HepG2 (cell line): Measurements from ENCODE around the gene NUP85. TPM values are rescaled to one million over a fixed set of nuclear protein-coding genes. Genes with fewer than 3 reads are reported as not detected.

ENCODE experiments used
- ATF3 ChIP-seq: sonication (generic); formaldehyde crosslinking; IDR thresholded peaks from 2 replicates; pipeline ENCODE4 v1.4.0; 2020; ENCODE audit warnings: missing genetic modification reagents
- CAMTA2 ChIP-seq: sonication (generic); formaldehyde crosslinking; IDR thresholded peaks from 2 replicates; pipeline ENCODE4 v1.4.0; 2020; ENCODE audit warnings: mild to moderate bottlenecking, missing genetic modification reagents, borderline replicate concordance
- CENPT ChIP-seq: sonication (generic); formaldehyde crosslinking; IDR thresholded peaks from 2 replicates; pipeline ENCODE4 v1.8.0; 2022; ENCODE audit warnings: low read depth, mild to moderate bottlenecking, moderate library complexity, missing genetic modification reagents
- ETV6 ChIP-seq: sonication (generic); formaldehyde crosslinking; conservative IDR thresholded peaks from 2 replicates; pipeline ENCODE4 v1.4.0; 2020; ENCODE audit warnings: missing genetic modification reagents
- HNF4G ChIP-seq, 2 experiments: sonication (generic) in 1 of 2; formaldehyde crosslinking in 1 of 2; IDR thresholded peaks; 2 replicates each; pipeline versions ENCODE4 v1.4.0 to v1.6.1; 2011 to 2020; ENCODE audit warnings: borderline replicate concordance in 2 of 2, low read depth in 2 of 2, mild to moderate bottlenecking in 2 of 2, low read length in 1 of 2, missing genetic modification reagents in 1 of 2, moderate library complexity in 1 of 2
- HNRNPLL ChIP-seq: fragments of 200-400 bp; formaldehyde crosslinking; IDR thresholded peaks from 2 replicates; pipeline ENCODE4 v1.6.1; 2017; ENCODE audit warnings: mild to moderate bottlenecking, low read depth, low read length; ENCODE audit not compliant: poor library complexity, severe bottlenecking
- IKZF5 ChIP-seq: IDR thresholded peaks from 2 replicates; pipeline ENCODE4 v1.6.1; 2018; ENCODE audit warnings: missing genetic modification reagents, mild to moderate bottlenecking, missing compliant biosample characterization
- NKX3-1 ChIP-seq: sonication (generic); formaldehyde crosslinking; IDR thresholded peaks from 2 replicates; pipeline ENCODE4 v1.5.0; 2020; ENCODE audit warnings: missing genetic modification reagents
- PATZ1 ChIP-seq: sonication (generic); formaldehyde crosslinking; IDR thresholded peaks from 2 replicates; pipeline ENCODE4 v1.4.0; 2020; ENCODE audit warnings: missing genetic modification reagents
- POLR2A ChIP-seq, 2 experiments: IDR thresholded peaks; 2 replicates each; pipeline ENCODE4 v1.6.1; 2011; ENCODE audit warnings: low read depth in 2 of 2, low read length in 2 of 2, mild to moderate bottlenecking in 1 of 2, moderate library complexity in 1 of 2; ENCODE audit not compliant: insufficient read depth in 1 of 2
- RAD51 ChIP-seq: fragments of 450-650 bp; IDR thresholded peaks from 2 replicates; pipeline ENCODE4 v1.6.1; 2016; ENCODE audit warnings: borderline replicate concordance
- RFXANK ChIP-seq: IDR thresholded peaks from 2 replicates; pipeline ENCODE4 v1.6.1; 2016
- SATB2 ChIP-seq: sonication (generic); formaldehyde crosslinking; IDR thresholded peaks from 2 replicates; pipeline ENCODE4 v1.5.0; 2020; ENCODE audit warnings: missing genetic modification reagents
- SIN3B ChIP-seq: fragments of 150-350 bp; IDR thresholded peaks from 2 replicates; pipeline ENCODE4 v1.6.1; 2014; ENCODE audit warnings: low read length
- SNAI1 ChIP-seq: sonication (generic); formaldehyde crosslinking; IDR thresholded peaks from 2 replicates; pipeline ENCODE4 v1.5.0; 2020; ENCODE audit warnings: mild to moderate bottlenecking, missing genetic modification reagents, borderline replicate concordance
- SNAPC2 ChIP-seq: sonication (generic); formaldehyde crosslinking; IDR thresholded peaks from 2 replicates; pipeline ENCODE4 v1.8.1; 2022; ENCODE audit warnings: mild to moderate bottlenecking, missing genetic modification reagents
- SRY ChIP-seq: sonication (generic); formaldehyde crosslinking; IDR thresholded peaks from 2 replicates; pipeline ENCODE4 v1.8.0; 2022; ENCODE audit warnings: mild to moderate bottlenecking, missing genetic modification reagents
- TARDBP ChIP-seq: sonication (generic); formaldehyde crosslinking; IDR thresholded peaks from 2 replicates; pipeline ENCODE4 v1.8.0; 2022; ENCODE audit warnings: mild to moderate bottlenecking, missing genetic modification reagents
- ZBTB46 ChIP-seq: sonication (generic); formaldehyde crosslinking; IDR thresholded peaks from 2 replicates; pipeline ENCODE4 v1.4.0; 2020; ENCODE audit warnings: mild to moderate bottlenecking, missing genetic modification reagents, borderline replicate concordance
- ZMAT3 ChIP-seq: sonication (generic); formaldehyde crosslinking; conservative IDR thresholded peaks from 2 replicates; pipeline ENCODE4 v1.7.0; 2021; ENCODE audit warnings: missing genetic modification reagents
- ZNF205 ChIP-seq: IDR thresholded peaks from 2 replicates; pipeline ENCODE4 v1.6.1; 2018; ENCODE audit warnings: missing biosample characterization, missing genetic modification reagents
- ZNF235 ChIP-seq: sonication (generic); formaldehyde crosslinking; IDR thresholded peaks from 2 replicates; pipeline ENCODE4 v1.8.1; 2023; ENCODE audit warnings: mild to moderate bottlenecking, missing genetic modification reagents, borderline replicate concordance
- ZNF317 ChIP-seq: sonication (generic); formaldehyde crosslinking; IDR thresholded peaks from 2 replicates; pipeline ENCODE4 v1.5.0; 2020; ENCODE audit warnings: mild to moderate bottlenecking, missing genetic modification reagents
- ZNF775 ChIP-seq: sonication (generic); formaldehyde crosslinking; IDR thresholded peaks from 2 replicates; pipeline ENCODE4 v1.4.0; 2020; ENCODE audit warnings: missing genetic modification reagents, mild to moderate bottlenecking, moderate library complexity, borderline replicate concordance
- ZNF792 ChIP-seq: IDR thresholded peaks from 2 replicates; pipeline ENCODE4 v1.6.1; 2016
- ZSCAN29 ChIP-seq: sonication (generic); formaldehyde crosslinking; conservative IDR thresholded peaks from 2 replicates; pipeline ENCODE4 v1.4.0; 2020; ENCODE audit warnings: mild to moderate bottlenecking, missing genetic modification reagents
- polyA plus RNA-seq, 8 experiments: library from polyadenylated mRNA; depleted of rRNA in 3 of 8; stranded (reverse) in 7 of 8; unstranded in 1 of 8; fragments of >200 nt; fragmentation: Illumina TruSeq in 4 of 8; extraction: Trizol in 4 of 8; gene quantifications; 2 replicates each; pipeline versions ENCODE4 v1.2.1 to v1.2.3, GENCODE V29; 2011 to 2016; ENCODE audit warnings: low read depth in 4 of 8, missing spikeins in 1 of 8, mixed read lengths in 1 of 8; ENCODE audit not compliant: insufficient read depth in 1 of 8
- total RNA-seq, 5 experiments: library from RNA; depleted of rRNA; stranded (reverse); fragments of >200 nt; fragmentation: Illumina TruSeq; extraction: Trizol; gene quantifications; 2 replicates each; pipeline ENCODE4 v1.2.3, GENCODE V29; 2016; ENCODE audit warnings: low read depth in 1 of 5

The NUP85 gene
- total and polyA plus RNA-seq, 2 of the 13 experiments (the other 11 are each of a cell fraction or from before 2014, with no cell fraction given), result 89.1 to 124 TPM

GRCh38 chr17:75271233-75271954 is 65.9 kb downstream of the NUP85 start (continued):
- TF ChIP-seq TARDBP (CRISPR knock-in tag) (peak; percentile 31; the same call in 1 of the 2 replicates), ZNF317 (CRISPR knock-in tag) (no peak), SRY (CRISPR knock-in tag) (peak; percentile 50; the same call in 1 of the 2 replicates), ZMAT3 (CRISPR knock-in tag) (0 out of 2 replicates have a peak, but pooled peaks have one; percentile 54), RAD51 (no peak), SNAI1 (CRISPR knock-in tag) (no peak), RFXANK (CRISPR knock-in tag) (no peak), ZNF235 (peak; percentile 98), SNAPC2 (peak; percentile 15; the same call in 1 of the 2 replicates), PATZ1 (CRISPR knock-in tag) (no peak), SIN3B (peak; percentile 91), ETV6 (CRISPR knock-in tag) (peak; percentile 80; the same call in 1 of the 2 replicates), POLR2A (IDR thresholded peaks at IDR 0.05; ENCODE audit: insufficient read depth in 1 of 2, low read depth in 2 of 2, low read length in 2 of 2) (peak in 1 of 2 experiments; percentile 71; a peak in 2 of 4 replicates), ZNF205 (no peak), HNF4G (IDR thresholded peaks at IDR 0.05; ENCODE audit: borderline replicate concordance, low read depth, low read length) (no peak), HNF4G (CRISPR knock-in tag; IDR thresholded peaks at IDR 0.05; ENCODE audit: borderline replicate concordance, low read depth) (no peak), IKZF5 (CRISPR knock-in tag) (peak; percentile 37; the same call in 1 of the 2 replicates), ZSCAN29 (CRISPR knock-in tag) (peak; percentile 22; the same call in 1 of the 2 replicates), ATF3 (CRISPR knock-in tag) (peak; percentile 51; the same call in 1 of the 2 replicates), CAMTA2 (CRISPR knock-in tag) (peak; percentile 95), CENPT (no peak; the same call in 1 of the 2 replicates), HNRNPLL (peak; percentile 71), SATB2 (CRISPR knock-in tag) (no peak), ZNF792 (no peak), ZNF775 (no peak), ZBTB46 (0 out of 2 replicates have a peak, but pooled peaks have one; percentile 33), NKX3-1 (CRISPR knock-in tag) (peak; percentile 60; the same call in 1 of the 2 replicates)
